GM23338 (cell line): ENCODE data around the gene MPP1.

Experiments
- CREB1 ChIP-seq: fragments of 250-450 bp; sonication (Bioruptor Pico); IDR thresholded peaks from 2 replicates; pipeline ENCODE4 v1.5.0; 2020; ENCODE audit warnings: low read depth, mild to moderate bottlenecking, moderate library complexity
- CTCF ChIP-seq, 2 experiments: fragments of 200-600 bp in 1 of 2; sonication (generic) in 1 of 2; conservative IDR thresholded peaks; 2 replicates each; pipeline versions ENCODE4 v1.5.1 to v1.6.1; 2016 to 2017; ENCODE audit warnings: antibody characterized with exemption in 2 of 2, low read depth in 2 of 2, mild to moderate bottlenecking in 2 of 2, moderate library complexity in 1 of 2
- ETS1 ChIP-seq: IDR thresholded peaks from 2 replicates; pipeline ENCODE4 v1.6.1; 2016; ENCODE audit warnings: antibody characterized with exemption
- EZH2 ChIP-seq: fragments of 200-600 bp; sonication (generic); IDR thresholded peaks from one replicate; pipeline ENCODE4 v1.8.0; 2017; ENCODE audit warnings: antibody characterized with exemption, mild to moderate bottlenecking, low read depth; ENCODE audit not compliant: unreplicated experiment
- EZH2phosphoT487 ChIP-seq: fragments of 200-600 bp; sonication (generic); IDR thresholded peaks from one replicate; pipeline ENCODE4 v1.8.1; 2018; ENCODE audit warnings: antibody characterized with exemption; ENCODE audit not compliant: unreplicated experiment
- JUNB ChIP-seq: IDR thresholded peaks from one replicate; pipeline ENCODE4 v1.6.1; 2016; ENCODE audit warnings: antibody characterized with exemption; ENCODE audit not compliant: unreplicated experiment
- NANOG ChIP-seq: IDR thresholded peaks from 2 replicates; pipeline ENCODE4 v1.6.1; 2016; ENCODE audit warnings: antibody characterized with exemption, borderline replicate concordance
- POLR2AphosphoS5 ChIP-seq: IDR thresholded peaks from 2 replicates; pipeline ENCODE4 v1.6.1; 2016; ENCODE audit warnings: antibody characterized with exemption, low read depth
- STAT1 ChIP-seq: IDR thresholded peaks from one replicate; pipeline ENCODE4 v1.6.1; 2016; ENCODE audit warnings: antibody characterized with exemption; ENCODE audit not compliant: unreplicated experiment
- ZNF114 ChIP-seq: fragments of 250-450 bp; sonication (Bioruptor Pico); IDR thresholded peaks from 2 replicates; pipeline ENCODE4 v1.5.0; 2020; ENCODE audit warnings: mild to moderate bottlenecking, moderate library complexity
- ZNF331 ChIP-seq: fragments of 250-450 bp; sonication (Bioruptor Pico); IDR thresholded peaks from 2 replicates; pipeline ENCODE4 v1.5.0; 2020; ENCODE audit warnings: low read depth, mild to moderate bottlenecking, moderate library complexity
- ZNF462 ChIP-seq: fragments of 250-450 bp; sonication (Bioruptor Pico); IDR thresholded peaks from 2 replicates; pipeline ENCODE4 v1.5.0; 2020; ENCODE audit warnings: mild to moderate bottlenecking, moderate library complexity
- TF ChIP-seq, protein P1 (sequence below): IDR thresholded peaks from one replicate; pipeline ENCODE4 v1.6.1; 2018; ENCODE audit warnings: antibody characterized with exemption; ENCODE audit not compliant: unreplicated experiment

DNA sequence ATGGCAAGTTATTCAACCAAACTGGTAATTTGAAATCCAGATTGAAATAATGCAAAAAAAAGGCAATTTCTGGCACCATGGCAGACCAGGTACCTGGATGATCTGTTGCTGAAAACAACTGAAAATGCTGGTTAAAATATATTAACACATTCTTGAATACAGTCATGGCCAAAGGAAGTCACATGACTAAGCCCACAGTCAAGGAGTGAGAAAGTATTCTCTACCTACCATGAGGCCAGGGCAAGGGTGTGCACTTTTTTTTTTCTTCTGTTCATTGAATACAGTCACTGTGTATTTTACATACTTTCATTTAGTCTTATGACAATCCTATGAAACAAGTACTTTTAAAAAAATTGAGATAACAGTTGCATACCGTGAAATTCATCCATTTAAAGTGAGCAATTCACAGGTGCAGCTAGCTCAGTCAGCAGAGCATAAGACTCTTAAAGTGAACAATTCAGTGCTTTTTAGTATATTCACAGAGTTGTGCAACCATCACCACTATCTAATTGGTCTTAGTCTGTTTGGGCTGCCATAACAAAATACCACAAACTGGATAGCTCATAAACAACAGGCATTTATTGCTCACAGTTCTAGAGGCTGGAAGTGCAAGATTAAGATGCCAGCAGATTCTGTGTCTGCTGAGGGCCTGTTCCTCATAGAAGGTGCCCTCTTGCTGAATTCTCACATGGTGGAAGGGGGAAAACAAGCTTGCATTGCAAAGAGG is 4.8 kb upstream of the MPP1 start:
- TF ChIP-seq, protein P1, sequence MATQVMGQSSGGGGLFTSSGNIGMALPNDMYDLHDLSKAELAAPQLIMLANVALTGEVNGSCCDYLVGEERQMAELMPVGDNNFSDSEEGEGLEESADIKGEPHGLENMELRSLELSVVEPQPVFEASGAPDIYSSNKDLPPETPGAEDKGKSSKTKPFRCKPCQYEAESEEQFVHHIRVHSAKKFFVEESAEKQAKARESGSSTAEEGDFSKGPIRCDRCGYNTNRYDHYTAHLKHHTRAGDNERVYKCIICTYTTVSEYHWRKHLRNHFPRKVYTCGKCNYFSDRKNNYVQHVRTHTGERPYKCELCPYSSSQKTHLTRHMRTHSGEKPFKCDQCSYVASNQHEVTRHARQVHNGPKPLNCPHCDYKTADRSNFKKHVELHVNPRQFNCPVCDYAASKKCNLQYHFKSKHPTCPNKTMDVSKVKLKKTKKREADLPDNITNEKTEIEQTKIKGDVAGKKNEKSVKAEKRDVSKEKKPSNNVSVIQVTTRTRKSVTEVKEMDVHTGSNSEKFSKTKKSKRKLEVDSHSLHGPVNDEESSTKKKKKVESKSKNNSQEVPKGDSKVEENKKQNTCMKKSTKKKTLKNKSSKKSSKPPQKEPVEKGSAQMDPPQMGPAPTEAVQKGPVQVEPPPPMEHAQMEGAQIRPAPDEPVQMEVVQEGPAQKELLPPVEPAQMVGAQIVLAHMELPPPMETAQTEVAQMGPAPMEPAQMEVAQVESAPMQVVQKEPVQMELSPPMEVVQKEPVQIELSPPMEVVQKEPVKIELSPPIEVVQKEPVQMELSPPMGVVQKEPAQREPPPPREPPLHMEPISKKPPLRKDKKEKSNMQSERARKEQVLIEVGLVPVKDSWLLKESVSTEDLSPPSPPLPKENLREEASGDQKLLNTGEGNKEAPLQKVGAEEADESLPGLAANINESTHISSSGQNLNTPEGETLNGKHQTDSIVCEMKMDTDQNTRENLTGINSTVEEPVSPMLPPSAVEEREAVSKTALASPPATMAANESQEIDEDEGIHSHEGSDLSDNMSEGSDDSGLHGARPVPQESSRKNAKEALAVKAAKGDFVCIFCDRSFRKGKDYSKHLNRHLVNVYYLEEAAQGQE, result no peak
- TF ChIP-seq CTCF (conservative IDR thresholded peaks at IDR 0.05; ENCODE audit: low read depth in 2 of 2) (no peak), JUNB (no peak), CREB1 (CRISPR knock-in tag) (no peak), EZH2 (no peak), ZNF462 (CRISPR knock-in tag) (no peak), POLR2AphosphoS5 (no peak), EZH2phosphoT487 (no peak), STAT1 (no peak), ZNF114 (CRISPR knock-in tag) (no peak), ETS1 (no peak), NANOG (no peak), ZNF331 (CRISPR knock-in tag) (no peak)
